ENCODE results near the gene GAS6.
"Not testable (repeated sequence)": the region's sequence is repeated elsewhere in the genome, so short reads cannot be mapped to it uniquely, and the experiment has no call there.

GAS6 gene

GRCh38 chr13:113791761-113792160, 72.1 kb downstream of the GAS6 start:
- Histone ChIP-seq H3K79me2 (ENCODE audit: insufficient read depth, low read length) (no peaks in the 10 kb centered on the region), H3K4me1 (ENCODE audit: insufficient read depth, low read length) (no peaks in the 10 kb centered on the region), H3K9ac (ENCODE audit: low read depth, low read length) (no peak overlapping the region), H3K27me3 (ENCODE audit: insufficient read depth, low read length, poor library complexity) (no peaks in the 10 kb centered on the region), H3K27ac (ENCODE audit: low read length) (no peak overlapping the region), H2AFZ (ENCODE audit: low read depth, low read length) (no peak overlapping the region), H3K9me3 (ENCODE audit: insufficient read depth, low read length, severe bottlenecking) (no peaks in the 10 kb centered on the region), H4K20me1 (ENCODE audit: insufficient read depth, low read length) (peaks cover 14% of the 10 kb centered on the region; the same call in 1 of the 2 replicates), H3K4me3 (ENCODE audit: low read depth in 1 of 2, low read length in 2 of 2) (no peak overlapping the region), H3K36me3 (ENCODE audit: insufficient read depth, low read length) (no peaks in the 10 kb centered on the region), H3K4me2 (ENCODE audit: insufficient read depth, low read length) (no peak overlapping the region)
- ATAC-seq (ENCODE audit: insufficient read depth, low read depth) (no peak), DNase-seq (no peak)
- TF ChIP-seq EZH2 (IDR thresholded peaks at IDR 0.05; ENCODE audit: borderline replicate concordance, low read depth, low read length, severe bottlenecking) (no peak), CTCF (IDR thresholded peaks at IDR 0.05; ENCODE audit: borderline replicate concordance, extremely low read depth, low read length, poor library complexity, severe bottlenecking) (no peak)

GRCh38 chr13:113791226-113791625, 72.7 kb downstream of the GAS6 start:
- H3K4me2 ChIP-seq (ENCODE audit: insufficient read depth, low read length), result no peak overlapping the region
- H4K20me1 ChIP-seq (ENCODE audit: insufficient read depth, low read length), result peaks cover 14% of the 10 kb centered on the region; the same call in 1 of the 2 replicates
- H3K4me3 ChIP-seq (ENCODE audit: low read depth in 1 of 2, low read length in 2 of 2), result no peak overlapping the region
- no peaks in the 10 kb centered on the region for H3K36me3 ChIP-seq (ENCODE audit: insufficient read depth, low read length)
- ATAC-seq (ENCODE audit: insufficient read depth, low read depth) (no peak), DNase-seq (no peak)
- H3K27me3 ChIP-seq (ENCODE audit: insufficient read depth, low read length, poor library complexity), result no peaks in the 10 kb centered on the region
- H3K4me1 ChIP-seq (ENCODE audit: insufficient read depth, low read length), result no peaks in the 10 kb centered on the region
- H3K79me2 ChIP-seq (ENCODE audit: insufficient read depth, low read length), result no peaks in the 10 kb centered on the region
- no peak overlapping the region for H2AFZ ChIP-seq (ENCODE audit: low read depth, low read length)
- TF ChIP-seq CTCF (IDR thresholded peaks at IDR 0.05; ENCODE audit: borderline replicate concordance, extremely low read depth, low read length, poor library complexity, severe bottlenecking) (no peak), EZH2 (IDR thresholded peaks at IDR 0.05; ENCODE audit: borderline replicate concordance, low read depth, low read length, severe bottlenecking) (no peak)
- no peak overlapping the region for H3K27ac ChIP-seq (ENCODE audit: low read length)
- H3K9ac ChIP-seq (ENCODE audit: low read depth, low read length), result no peak overlapping the region
- H3K9me3 ChIP-seq (ENCODE audit: insufficient read depth, low read length, severe bottlenecking), result no peaks in the 10 kb centered on the region

GRCh38 chr13:113789931-113790330, 73.9 kb downstream of the GAS6 start:
- not testable (repeated sequence) for DNase-seq; H2AFZ ChIP-seq (ENCODE audit: low read depth, low read length); H3K27ac ChIP-seq (ENCODE audit: low read length); H4K20me1 ChIP-seq (ENCODE audit: insufficient read depth, low read length); ATAC-seq (ENCODE audit: insufficient read depth, low read depth); H3K4me2 ChIP-seq (ENCODE audit: insufficient read depth, low read length); H3K4me3 ChIP-seq (ENCODE audit: low read depth in 1 of 2, low read length in 2 of 2); H3K9ac ChIP-seq (ENCODE audit: low read depth, low read length); H3K27me3 ChIP-seq (ENCODE audit: insufficient read depth, low read length, poor library complexity); H3K4me1 ChIP-seq (ENCODE audit: insufficient read depth, low read length); H3K36me3 ChIP-seq (ENCODE audit: insufficient read depth, low read length); H3K79me2 ChIP-seq (ENCODE audit: insufficient read depth, low read length); H3K9me3 ChIP-seq (ENCODE audit: insufficient read depth, low read length, severe bottlenecking)

- no peak overlapping the region for H3K4me3 ChIP-seq (ENCODE audit: low read depth in 1 of 2, low read length in 2 of 2)
- 0 out of 2 replicates have a peak, but pooled peaks cover 10% of the 10 kb centered on the region for H4K20me1 ChIP-seq (ENCODE audit: insufficient read depth, low read length)
- ATAC-seq (ENCODE audit: insufficient read depth, low read depth) (no peak), DNase-seq (no peak)
- no peaks in the 10 kb centered on the region for H3K27me3 ChIP-seq (ENCODE audit: insufficient read depth, low read length, poor library complexity)
- H3K4me2 ChIP-seq (ENCODE audit: insufficient read depth, low read length), result no peak overlapping the region
- H3K79me2 ChIP-seq (ENCODE audit: insufficient read depth, low read length), result no peaks in the 10 kb centered on the region
- TF ChIP-seq CTCF (IDR thresholded peaks at IDR 0.05; ENCODE audit: borderline replicate concordance, extremely low read depth, low read length, poor library complexity, severe bottlenecking) (no peak), EZH2 (IDR thresholded peaks at IDR 0.05; ENCODE audit: borderline replicate concordance, low read depth, low read length, severe bottlenecking) (no peak)
- H3K9ac ChIP-seq (ENCODE audit: low read depth, low read length), result no peak overlapping the region
- no peaks in the 10 kb centered on the region for H3K36me3 ChIP-seq (ENCODE audit: insufficient read depth, low read length)
- H3K4me1 ChIP-seq (ENCODE audit: insufficient read depth, low read length), result 0 out of 2 replicates have a peak, but pooled peaks cover 3% of the 10 kb centered on the region
- no peak overlapping the region for H2AFZ ChIP-seq (ENCODE audit: low read depth, low read length)
- no peak overlapping the region for H3K27ac ChIP-seq (ENCODE audit: low read length)
- H3K9me3 ChIP-seq (ENCODE audit: insufficient read depth, low read length, severe bottlenecking), result no peaks in the 10 kb centered on the region
Observed at GRCh38 chr13:113789167-113789566, 74.7 kb downstream of the GAS6 start.

Data from DND-41 (cell line).